B cell (primary cell): ENCODE results near the gene MED25. TPM values are rescaled to one million over a fixed set of nuclear protein-coding genes. Genes with fewer than 3 reads are reported as not detected.
"Not testable (repeated sequence)": the region's sequence is repeated elsewhere in the genome, so short reads cannot be mapped to it uniquely, and the experiment has no call there.

Source experiments
- ATAC-seq: fragments of 200-7000 bp; cut with Tn5 transposase; one replicate; pipeline ENCODE4 v1.10.0; 2021; ENCODE audit warnings: low read depth, mild to moderate bottlenecking, moderate number of reproducible peaks, moderate library complexity
- CTCF ChIA-PET: fragments of 350-600 bp; sonication (Branson Sonifier 250); formaldehyde crosslinking; loops from one replicate; lab custom pipeline; 2021; ENCODE audit warnings: antibody characterized with exemption, inconsistent platforms; lab: Charles Lee
- POLR2A ChIA-PET: fragments of 350-600 bp; sonication (Branson Sonifier 250); formaldehyde crosslinking; loops from one replicate; lab custom pipeline; 2021; ENCODE audit warnings: antibody characterized with exemption; lab: Charles Lee
- DNase-seq: peaks from one replicate; pipeline ENCODE4 v3.0.0; 2013
- H2AFZ ChIP-seq: 2 replicates; pipeline ENCODE4 v1.6.1; 2012; ENCODE audit warnings: mild to moderate bottlenecking, low read depth, low read length; ENCODE audit not compliant: insufficient read depth, poor library complexity, severe bottlenecking
- H3K27ac ChIP-seq, 2 donors: 1 replicate in 1 of 2; 2 replicates in 1 of 2; pipeline ENCODE4 v1.5.1; 2012 to 2013; ENCODE audit warnings: low read length in 2 of 2, mild to moderate bottlenecking in 2 of 2, moderate library complexity in 1 of 2
- H3K27me3 ChIP-seq, 4 experiments: fragments of 200-600 bp in 1 of 4; sonication (generic) in 1 of 4; replicated peaks in 1 of 4; 1 replicate in 2 of 4; 2 replicates in 2 of 4; pipeline versions ENCODE4 v1.6.1 to v1.7.0; 2013 to 2016; ENCODE audit warnings: low read length in 3 of 4, mild to moderate bottlenecking in 2 of 4, mixed read lengths in 1 of 4, moderate library complexity in 1 of 4; ENCODE audit not compliant: insufficient read depth in 4 of 4, control insufficient read depth in 3 of 4; ENCODE audit errors: control extremely low read depth in 1 of 4
- H3K36me3 ChIP-seq, 2 experiments: replicated peaks in 1 of 2; 1 replicate in 1 of 2; 2 replicates in 1 of 2; pipeline versions ENCODE4 v1.6.1 to v1.7.1; 2013; ENCODE audit warnings: low read length in 1 of 2; ENCODE audit not compliant: insufficient read depth in 2 of 2, control insufficient read depth in 1 of 2; ENCODE audit errors: control extremely low read depth in 1 of 2, extremely low read depth in 1 of 2
- H3K4me1 ChIP-seq, 2 donors: fragments of 200-600 bp in 1 of 2; sonication (generic) in 1 of 2; 1 replicate in 1 of 2; 2 replicates in 1 of 2; pipeline versions ENCODE4 v1.5.1 to v1.6.1; 2013 to 2017; ENCODE audit warnings: low read length in 2 of 2; ENCODE audit not compliant: control insufficient read depth in 2 of 2, insufficient read depth in 2 of 2
- H3K4me2 ChIP-seq: replicated peaks from 2 replicates; pipeline ENCODE3; 2012; ENCODE audit warnings: mild to moderate bottlenecking, low read depth, low read length; ENCODE audit not compliant: poor library complexity, severe bottlenecking
- H3K4me3 ChIP-seq, 5 experiments: fragments of 200-600 bp in 1 of 5; sonication (generic) in 1 of 5; 1 replicate in 3 of 5; 2 replicates in 2 of 5; pipeline versions ENCODE4 v1.5.1 to v1.7.0; 2011 to 2016; ENCODE audit warnings: low read length in 4 of 5, mild to moderate bottlenecking in 4 of 5, low read depth in 2 of 5, control low read depth in 1 of 5, moderate library complexity in 1 of 5; ENCODE audit not compliant: insufficient read depth in 1 of 5; ENCODE audit errors: control extremely low read depth in 1 of 5, extremely low read depth in 1 of 5
- H3K79me2 ChIP-seq: fragments of 200-600 bp; sonication (generic); one replicate; pipeline ENCODE4 v1.6.0; 2016; ENCODE audit warnings: low read length; ENCODE audit not compliant: control insufficient read depth, insufficient read depth
- H3K9ac ChIP-seq: fragments of 200-600 bp; sonication (generic); 2 replicates; pipeline ENCODE4 v1.6.1; 2017; ENCODE audit warnings: mild to moderate bottlenecking, low read length, moderate library complexity
- H3K9me3 ChIP-seq, 3 donors: one replicate each; pipeline versions ENCODE4 v1.6.1 to v1.7.1; 2013; ENCODE audit warnings: low read length in 2 of 3; ENCODE audit not compliant: control insufficient read depth in 2 of 3, insufficient read depth in 1 of 3; ENCODE audit errors: control extremely low read depth in 1 of 3
- H4K20me1 ChIP-seq: 2 replicates; pipeline ENCODE4 v1.6.0; 2012; ENCODE audit warnings: mild to moderate bottlenecking, low read length; ENCODE audit not compliant: insufficient read depth, control insufficient read depth, poor library complexity, severe bottlenecking
- H3K27ac Mint-ChIP-seq: one replicate; pipeline ENCODE4 v1.8.0; 2021; ENCODE audit warnings: mixed read lengths
- H3K27me3 Mint-ChIP-seq: one replicate; pipeline ENCODE4 v1.8.0; 2021; ENCODE audit warnings: mixed read lengths
- H3K4me1 Mint-ChIP-seq: one replicate; pipeline ENCODE4 v1.8.0; 2021; ENCODE audit warnings: mixed read lengths
- H3K4me3 Mint-ChIP-seq: one replicate; pipeline ENCODE4 v1.8.0; 2021; ENCODE audit warnings: mixed read lengths
- H3K9me3 Mint-ChIP-seq: one replicate; pipeline ENCODE4 v1.8.0; 2022; ENCODE audit warnings: mixed read lengths; ENCODE audit not compliant: insufficient read depth
- EZH2 ChIP-seq: IDR thresholded peaks from 2 replicates; pipeline ENCODE4 v1.6.1; 2012; ENCODE audit warnings: borderline replicate concordance, low read depth, mild to moderate bottlenecking, moderate library complexity, low read length; ENCODE audit not compliant: insufficient read depth, poor library complexity, severe bottlenecking
- WGBS: methylation state at CpG from one replicate; pipeline ENCODE4 v1.1.5; 2013; ENCODE audit warnings: missing lambda C conversion rate; ENCODE audit not compliant: insufficient coverage; 5-methylcytosine and 5-hydroxymethylcytosine counted together
- intact Hi-C: fragments of 100-400 bp; cut with micrococcal nuclease; formaldehyde crosslinking; loops from one replicate; pipeline ENCODE4 v1.10.0; 2022
- polyA plus RNA-seq: library from polyadenylated mRNA; depleted of rRNA; stranded (reverse); fragments of >200 nt; gene quantifications from 2 replicates; pipeline ENCODE4 v1.2.3, GENCODE V29; 2012
- total RNA-seq, 2 donors: library from RNA; stranded (reverse); fragments of 120-200 nt in 1 of 2; gene quantifications; 1 replicate in 1 of 2; 2 replicates in 1 of 2; pipeline versions ENCODE4 v1.2.3 to v1.2.4, GENCODE V29; 2013 to 2022
- TF ChIP-seq, protein P1 (sequence below): fragments of 200-600 bp; IDR thresholded peaks from one replicate; pipeline ENCODE4 v1.8.0; 2022; ENCODE audit warnings: antibody characterized with exemption, mild to moderate bottlenecking

MED25 gene
- total and polyA plus RNA-seq, 2 donors (not counting 1 experiment from before 2014, with no cell fraction given): 93.0 to 126 TPM

DNA sequence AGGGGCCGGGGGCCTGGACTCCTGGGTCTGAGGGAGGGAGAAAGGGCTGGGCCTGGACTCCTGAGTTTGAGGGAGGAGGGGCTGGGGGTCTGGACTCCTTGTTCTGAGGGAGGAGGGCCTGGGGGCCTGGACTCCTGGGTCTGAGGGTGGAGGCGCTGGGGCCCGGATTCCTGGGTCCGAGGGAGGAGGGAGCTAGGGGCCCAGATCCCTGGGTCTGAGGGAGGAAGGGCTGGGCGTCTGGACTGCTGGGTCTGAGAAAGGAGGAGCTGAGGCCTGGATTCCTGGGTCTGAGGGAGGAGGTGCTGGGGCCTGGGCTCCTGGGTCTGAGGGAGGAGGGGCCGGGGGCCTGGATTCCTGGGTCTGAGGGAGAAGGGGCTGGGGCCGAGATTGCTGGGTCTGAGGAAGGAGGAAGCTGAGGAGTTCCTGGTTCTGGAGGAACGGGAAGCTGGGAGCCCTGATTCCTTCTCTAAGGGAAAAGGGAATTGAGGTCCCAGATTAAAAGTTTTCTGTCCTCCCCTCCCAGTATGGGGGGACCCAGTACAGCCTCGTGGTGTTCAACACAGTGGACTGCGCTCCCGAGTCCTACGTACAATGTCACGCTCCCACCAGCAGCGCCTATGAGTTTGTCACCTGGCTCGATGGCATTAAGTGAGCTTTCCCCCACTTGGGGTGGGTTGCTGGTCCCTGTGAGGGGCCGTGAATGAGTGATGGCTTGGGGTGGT, 721 bp downstream of the MED25 start:
- no peaks in the 10 kb centered on the region for H3K27me3 Mint-ChIP-seq
- no peaks in the 10 kb centered on the region for H3K9me3 Mint-ChIP-seq
- peaks cover 2 to 19% of the 10 kb centered on the region in 2 experiments for H3K36me3 ChIP-seq
- peak overlapping the region; percentile 98 for H3K27ac Mint-ChIP-seq
- H3K4me1 ChIP-seq: peaks cover 19 to 35% of the 10 kb centered on the region in 2 donors
- DNase-seq: no peak
- H3K9ac ChIP-seq: peak overlapping the region; percentile 96
- H3K9me3 ChIP-seq: no peaks in the 10 kb centered on the region
- peak overlapping the region; percentile 84 for H2AFZ ChIP-seq
- peak overlapping the region; percentile 69 to 99 (median 94) for H3K4me3 ChIP-seq
- TF ChIP-seq, protein P1, sequence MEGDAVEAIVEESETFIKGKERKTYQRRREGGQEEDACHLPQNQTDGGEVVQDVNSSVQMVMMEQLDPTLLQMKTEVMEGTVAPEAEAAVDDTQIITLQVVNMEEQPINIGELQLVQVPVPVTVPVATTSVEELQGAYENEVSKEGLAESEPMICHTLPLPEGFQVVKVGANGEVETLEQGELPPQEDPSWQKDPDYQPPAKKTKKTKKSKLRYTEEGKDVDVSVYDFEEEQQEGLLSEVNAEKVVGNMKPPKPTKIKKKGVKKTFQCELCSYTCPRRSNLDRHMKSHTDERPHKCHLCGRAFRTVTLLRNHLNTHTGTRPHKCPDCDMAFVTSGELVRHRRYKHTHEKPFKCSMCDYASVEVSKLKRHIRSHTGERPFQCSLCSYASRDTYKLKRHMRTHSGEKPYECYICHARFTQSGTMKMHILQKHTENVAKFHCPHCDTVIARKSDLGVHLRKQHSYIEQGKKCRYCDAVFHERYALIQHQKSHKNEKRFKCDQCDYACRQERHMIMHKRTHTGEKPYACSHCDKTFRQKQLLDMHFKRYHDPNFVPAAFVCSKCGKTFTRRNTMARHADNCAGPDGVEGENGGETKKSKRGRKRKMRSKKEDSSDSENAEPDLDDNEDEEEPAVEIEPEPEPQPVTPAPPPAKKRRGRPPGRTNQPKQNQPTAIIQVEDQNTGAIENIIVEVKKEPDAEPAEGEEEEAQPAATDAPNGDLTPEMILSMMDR: no peak
- TF ChIP-seq EZH2: no peak
- no peaks in the 10 kb centered on the region for H3K27me3 ChIP-seq
- WGBS: 48% methylated on average over 15 of the region's 16 CpGs
- ChIA-PET POLR2A (interaction anchor here (0.6 to 2.4 kb wide), 4 partner anchors 32 to 51 kb away, joined by 5 to 9 read pairs (median 6); partner anchors contain the start of gene PNKP), CTCF (no interaction called here)
- intact Hi-C loops: loop anchor here (1.0 to 5.0 kb wide), 3 partner anchors 31 to 702 kb away; partner anchors contain the start of genes C19orf73 and PPFIA3
- peaks cover 53% of the 10 kb centered on the region for H3K79me2 ChIP-seq
- H4K20me1 ChIP-seq: peaks cover 41% of the 10 kb centered on the region
- peaks cover 43% of the 10 kb centered on the region for H3K4me1 Mint-ChIP-seq
- H3K4me2 ChIP-seq: peak overlapping the region; percentile 92
- peak overlapping the region; percentile 97 for H3K4me3 Mint-ChIP-seq
- no peak for ATAC-seq
- peak overlapping the region; percentile 89 to 98 for H3K27ac ChIP-seq

DNA sequence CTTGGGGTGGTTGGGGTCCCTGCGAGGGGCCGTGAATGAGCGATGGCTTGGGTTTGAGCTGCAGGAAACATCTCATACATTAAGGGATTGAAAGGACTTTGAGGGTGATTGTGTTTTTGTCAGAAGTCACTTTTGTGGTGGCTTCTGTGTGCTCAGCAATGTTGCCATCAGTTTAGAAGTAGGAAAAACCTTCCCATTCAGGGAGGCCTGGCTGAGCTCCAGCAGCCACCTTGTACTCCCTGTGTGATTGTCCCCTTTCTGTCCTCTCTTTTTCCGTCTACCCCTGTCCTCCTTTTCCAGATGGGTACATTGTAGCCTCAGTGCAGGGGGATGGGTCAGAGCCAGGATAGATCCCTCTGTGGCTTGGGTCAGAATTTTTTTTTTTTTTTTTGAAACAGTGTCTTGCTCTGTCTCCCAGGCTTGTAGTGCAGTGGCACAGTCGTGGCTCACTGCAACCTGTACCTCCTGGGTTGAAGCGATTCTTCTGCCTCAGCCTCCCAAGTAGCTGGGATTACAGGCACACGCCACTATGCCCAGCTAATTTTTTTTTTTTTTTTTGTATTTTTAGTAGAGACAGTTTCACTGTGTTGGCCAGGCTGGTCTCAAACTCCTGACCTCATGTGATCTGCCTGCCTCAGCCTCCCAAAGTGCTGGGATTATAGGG, 1.5 kb downstream of the MED25 start:
- WGBS: 90% methylated on average over 2 of the region's 7 CpGs
- H3K27me3 ChIP-seq, H3K9me3 ChIP-seq, H2AFZ ChIP-seq, CTCF ChIA-PET, H3K4me3 ChIP-seq, ATAC-seq, H3K27me3 Mint-ChIP-seq, H3K9me3 Mint-ChIP-seq, DNase-seq: not testable (repeated sequence)
- H3K4me1 ChIP-seq: peaks cover 19 to 33% of the 10 kb centered on the region in 2 donors
- POLR2A ChIA-PET: interaction anchor here (0.6 to 2.4 kb wide), 4 partner anchors 12 to 50 kb away, joined by 3 to 9 read pairs (median 4); no protein-coding TSS in a partner anchor
- H3K4me2 ChIP-seq: peak overlapping the region; percentile 92
- H3K27ac Mint-ChIP-seq: peak overlapping the region; percentile 98
- peaks cover 2 to 26% of the 10 kb centered on the region in 2 experiments for H3K36me3 ChIP-seq
- H3K4me3 Mint-ChIP-seq: peak overlapping the region; percentile 97
- peak overlapping the region; percentile 96 for H3K9ac ChIP-seq
- peaks cover 49% of the 10 kb centered on the region for H4K20me1 ChIP-seq
- H3K4me1 Mint-ChIP-seq: peaks cover 40% of the 10 kb centered on the region
- H3K27ac ChIP-seq: peak overlapping the region in 1 of 2 donors; percentile 98
- intact Hi-C loops: loop anchor here (5.0 kb wide), 1 partner anchor 702 kb away; the partner anchor contains the start of genes C19orf73 and PPFIA3
- peaks cover 61% of the 10 kb centered on the region for H3K79me2 ChIP-seq
